MM.1S (cell line): ENCODE measurements around the gene CBFA2T3.

Experiments used
- CTCF ChIP-seq: fragments of 300-600 bp; sonication (generic); IDR thresholded peaks from 2 replicates; pipeline ENCODE4 v1.5.1; 2016; ENCODE audit warnings: antibody characterized with exemption, low read length, mixed read lengths
- EZH2 ChIP-seq: fragments of 300-600 bp; sonication (generic); optimal IDR thresholded peaks from 2 replicates; pipeline ENCODE3; 2017; ENCODE audit warnings: low read depth, mild to moderate bottlenecking, antibody characterized with exemption, low read length, mixed read lengths

GRCh38 chr16:88869673-88869980 lies 107.4 kb downstream of the CBFA2T3 start:
- no peak for TF ChIP-seq EZH2
- no peak for TF ChIP-seq CTCF
